ENCODE data around the gene MYRIP.
"Not testable (repeated sequence)": the region's sequence is repeated elsewhere in the genome, so short reads cannot be mapped to it uniquely, and the experiment has no call there.

MYRIP gene

GRCh38 chr3:40045051-40045450, 235.6 kb downstream of the MYRIP start:
- DNase-seq = no peak

DNA sequence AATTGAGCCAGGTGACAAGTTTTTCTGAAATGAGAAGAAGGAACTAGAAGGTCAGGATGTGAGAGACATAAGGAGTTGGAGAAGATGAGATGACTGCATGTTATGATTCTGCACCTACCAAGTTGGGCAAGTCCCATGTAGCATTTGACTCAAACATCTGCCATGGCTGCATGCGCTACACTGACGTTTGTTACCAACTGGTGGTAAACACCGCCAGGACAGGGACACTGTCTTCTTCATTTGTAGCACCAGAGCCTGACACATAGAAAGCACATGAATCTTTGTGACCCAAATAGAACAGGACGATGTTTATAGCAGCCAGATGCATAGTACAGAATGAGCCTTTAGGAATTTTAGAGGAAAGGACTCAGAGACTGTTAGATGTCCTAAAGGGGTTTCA, 236.7 kb downstream of the MYRIP start:
- no peak for DNase-seq

DNA sequence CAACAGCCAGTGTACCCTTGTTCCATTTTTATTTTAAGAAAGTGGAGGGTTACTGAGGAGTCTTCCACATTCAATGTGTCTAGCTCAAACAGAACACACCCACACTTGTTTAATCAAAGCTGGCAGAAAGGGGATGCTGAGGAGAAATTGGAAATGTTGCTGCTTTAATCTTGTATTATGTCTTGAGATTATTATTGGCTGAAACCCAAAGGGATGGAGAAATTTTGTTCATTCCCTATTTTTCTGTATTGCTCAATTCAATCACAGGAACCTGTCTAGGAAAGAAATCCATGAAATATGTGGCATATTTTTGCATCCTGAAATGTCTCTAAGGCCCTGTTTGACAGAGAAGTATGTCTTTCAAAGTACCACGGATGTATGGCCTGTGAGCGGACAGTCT, 238.0 kb downstream of the MYRIP start:
- DNase-seq = no peak

DNA sequence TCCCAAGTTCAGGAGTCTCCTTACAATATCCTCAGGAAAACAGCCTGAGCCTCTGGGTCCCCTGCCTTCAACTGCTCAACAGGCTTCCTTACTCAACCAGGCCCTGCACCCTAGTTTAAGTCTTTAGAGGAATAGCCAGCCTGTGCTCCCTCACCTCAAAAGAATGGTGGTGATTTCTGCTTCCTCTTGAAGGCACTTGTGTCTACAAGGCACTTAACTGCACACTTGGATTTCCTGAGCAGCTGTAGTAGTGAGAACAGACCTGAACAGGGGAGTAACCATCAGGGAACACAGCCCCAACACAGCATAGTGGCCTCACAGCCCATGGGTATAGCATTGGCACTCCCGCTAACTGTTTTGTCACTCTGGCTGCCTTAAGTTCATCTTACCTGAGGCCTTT, 244.3 kb downstream of the MYRIP start:
- no peak for DNase-seq

DNA sequence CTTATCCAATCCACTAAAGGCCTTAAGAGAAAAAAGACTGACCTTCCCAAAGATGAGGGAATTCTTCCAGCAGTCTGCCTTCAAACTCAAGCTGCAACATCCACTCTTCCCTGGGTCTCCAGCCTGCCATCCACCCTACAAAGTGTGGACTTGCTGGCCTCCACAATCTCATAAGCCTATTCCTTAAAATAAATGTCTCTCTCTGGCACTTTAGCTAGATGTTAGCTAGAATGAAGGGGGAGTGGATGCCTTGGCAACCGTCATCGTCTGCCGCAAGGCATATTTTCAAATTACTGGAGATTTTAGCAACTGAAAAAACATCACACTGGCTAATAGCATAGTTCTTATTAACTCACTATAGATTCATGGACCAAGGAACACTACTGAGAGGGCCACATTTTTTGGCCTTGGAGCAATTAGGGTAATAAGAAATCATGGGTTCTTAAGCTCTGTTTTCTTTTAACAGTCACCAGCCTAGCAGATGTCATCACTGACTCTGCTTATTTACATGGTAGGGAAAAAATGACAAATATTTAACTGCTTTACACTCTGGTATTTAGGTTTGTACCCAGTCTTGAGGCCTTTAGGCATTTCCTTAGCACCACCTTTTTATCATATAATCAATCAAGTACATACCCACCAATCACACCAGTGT, 245.3 kb downstream of the MYRIP start:
- no peak for DNase-seq

DNA sequence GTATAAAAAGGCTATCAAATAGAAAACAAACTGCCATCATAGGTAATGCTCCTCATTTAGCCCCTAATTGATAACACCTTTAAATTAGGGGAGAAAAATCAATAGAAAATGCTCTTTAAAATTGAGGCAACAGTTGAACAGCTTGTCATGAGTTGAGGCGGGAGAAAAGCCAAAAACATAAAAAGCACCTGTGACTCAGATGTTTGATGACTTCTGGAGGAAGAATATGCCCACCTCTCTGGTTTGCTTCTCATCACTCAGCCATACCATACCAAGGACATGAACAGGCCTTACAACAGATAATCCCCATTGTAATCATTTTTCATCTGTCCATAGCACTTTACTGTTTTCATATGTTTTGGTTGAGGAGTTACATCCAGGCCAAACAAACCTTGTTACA, 246.0 kb downstream of the MYRIP start:
- no peak for DNase-seq

DNA sequence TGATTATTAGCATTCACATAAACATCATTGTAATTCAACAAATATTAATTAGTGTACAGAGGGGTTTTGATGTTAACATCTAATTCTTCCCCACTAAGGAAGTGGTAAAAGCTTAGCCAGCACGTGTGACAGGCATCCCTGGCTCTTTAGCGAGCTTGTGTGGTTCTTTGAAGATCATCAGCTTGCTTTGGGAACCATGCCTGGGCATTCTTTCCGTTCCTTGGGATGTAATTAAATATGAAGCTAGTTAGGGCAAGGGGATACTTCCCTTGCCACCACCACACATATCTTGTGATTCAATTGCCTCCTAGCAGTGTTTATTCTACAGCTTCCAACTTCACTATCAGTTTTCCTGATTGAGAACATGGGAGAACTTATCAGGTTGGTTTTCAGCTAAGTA, 246.5 kb downstream of the MYRIP start:
- no peak for DNase-seq

- DNase-seq = no peak
Measured at GRCh38 chr3:40057077-40057476, 247.7 kb downstream of the MYRIP start.

DNA sequence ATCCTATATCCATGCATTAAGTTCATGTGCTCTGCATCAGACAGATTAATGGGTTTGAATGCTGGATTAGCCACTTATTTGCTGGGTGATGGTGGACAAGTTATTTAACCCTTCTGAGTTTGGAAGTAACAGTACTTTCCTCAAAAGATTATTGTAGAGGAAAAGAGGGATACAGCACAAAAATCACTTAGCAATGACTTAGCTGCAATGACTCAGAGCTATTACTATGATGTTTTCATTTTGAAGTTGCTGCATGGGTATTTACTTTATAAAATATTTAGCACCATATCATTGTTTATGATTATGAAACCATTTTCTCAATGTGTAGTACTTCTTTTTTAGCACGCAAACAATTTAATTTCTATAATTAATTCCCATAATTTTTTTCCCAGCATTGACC, 248.4 kb downstream of the MYRIP start:
- no peak for DNase-seq

- DNase-seq = no peak
Measured at GRCh38 chr3:40068636-40069035, 259.2 kb downstream of the MYRIP start.

DNA sequence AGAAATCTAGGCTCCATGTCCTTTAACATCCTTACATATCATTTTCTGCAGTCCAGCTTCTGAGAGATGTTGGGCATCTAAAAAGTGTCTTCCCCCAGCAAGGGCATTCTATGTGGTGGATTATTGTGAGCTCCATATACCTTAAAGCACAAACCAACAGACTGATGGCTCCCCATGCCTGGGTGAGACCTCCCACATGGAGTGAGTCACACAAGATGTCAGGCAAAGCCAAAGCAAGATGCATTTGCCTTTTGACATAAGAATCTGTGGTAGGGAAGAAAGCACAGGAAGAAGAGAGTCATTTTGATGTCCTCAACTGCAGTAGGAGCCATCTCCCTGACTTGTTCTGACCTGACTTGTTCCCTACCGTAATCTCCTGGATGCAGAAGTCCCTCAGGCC, 261.4 kb downstream of the MYRIP start:
- DNase-seq = no peak

- no peak for DNase-seq
Measured at GRCh38 chr3:40071683-40072238, 262.4 kb downstream of the MYRIP start.

GRCh38 chr3:40073310-40074007, 264.1 kb downstream of the MYRIP start:
- no peak for DNase-seq

DNA sequence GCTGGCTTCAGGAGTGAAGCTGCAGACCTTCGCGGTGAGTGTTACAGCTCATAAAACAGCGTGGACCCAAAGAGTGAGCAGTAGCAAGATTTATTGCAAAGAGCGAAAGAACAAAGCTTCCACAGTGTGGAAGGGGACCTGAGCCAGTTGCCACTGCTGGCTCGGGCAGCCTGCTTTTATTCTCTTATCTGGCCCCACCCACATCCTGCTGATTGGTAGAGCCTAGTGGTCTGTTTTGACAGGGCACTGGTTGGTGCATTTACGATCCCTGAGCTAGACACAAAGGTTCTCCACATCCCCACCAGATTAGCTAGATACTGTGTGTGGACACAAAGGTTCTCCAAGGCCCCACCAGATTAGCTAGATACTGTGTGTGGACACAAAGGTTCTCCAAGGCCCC, 267.7 kb downstream of the MYRIP start:
- DNase-seq = not testable (repeated sequence)

DNA sequence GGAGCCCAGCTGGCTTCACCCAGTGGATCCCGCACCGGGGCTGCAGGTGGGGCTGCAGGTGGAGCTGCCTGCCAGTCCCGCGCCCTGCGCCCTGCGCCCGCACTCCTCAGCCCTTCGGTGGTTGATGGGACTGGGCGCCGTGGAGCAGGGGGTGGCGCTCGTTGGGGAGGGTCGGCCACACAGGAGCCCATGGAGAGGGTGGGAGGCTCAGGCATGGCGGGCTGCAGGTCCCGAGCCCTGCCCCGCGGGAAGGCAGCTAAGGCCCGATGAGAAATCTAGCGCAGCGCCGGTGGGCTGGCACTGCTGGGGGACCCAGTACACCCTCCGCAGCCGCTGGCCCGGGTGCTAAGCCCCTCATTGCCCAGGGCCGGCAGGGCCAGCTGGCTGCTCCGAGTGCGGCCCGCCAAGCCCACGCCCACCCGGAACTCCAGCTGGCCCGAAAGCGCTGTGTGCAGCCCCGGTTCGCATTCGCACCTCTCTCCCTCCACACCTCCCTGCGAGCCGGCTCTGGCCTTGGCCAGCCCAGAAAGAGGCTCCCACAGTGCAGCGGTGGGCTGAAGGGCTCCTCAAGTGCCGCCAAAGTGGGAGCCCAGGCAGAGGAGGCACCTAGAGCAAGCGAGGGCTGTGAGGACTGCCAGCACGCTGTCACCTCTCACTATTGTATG, 268.6 kb downstream of the MYRIP start:
- not testable (repeated sequence) for DNase-seq

DNA sequence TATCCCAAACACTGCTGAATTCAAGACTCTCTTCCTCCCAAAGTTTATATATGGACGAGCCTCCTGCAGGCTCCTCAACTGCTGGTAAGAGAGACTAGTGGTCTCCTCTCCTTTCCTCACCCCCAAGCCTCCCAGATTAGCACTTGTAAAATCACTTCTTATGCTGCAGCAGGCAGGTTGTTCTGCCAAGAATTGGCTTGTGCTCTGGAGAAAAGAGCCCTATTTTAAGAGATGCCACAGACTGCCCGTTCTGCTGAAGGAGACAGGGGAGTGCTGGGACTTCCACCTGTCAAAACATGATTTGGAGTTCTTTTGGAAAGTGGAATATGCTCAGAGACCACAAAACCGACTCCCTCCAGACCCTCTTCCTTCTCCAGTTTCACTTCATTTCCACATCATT, 269.2 kb downstream of the MYRIP start:
- no peak for DNase-seq

- no peak for DNase-seq
Measured at GRCh38 chr3:40079203-40079846, 269.9 kb downstream of the MYRIP start.

GRCh38 chr3:40079847-40080240, 270.4 kb downstream of the MYRIP start:
- no peak for DNase-seq

DNA sequence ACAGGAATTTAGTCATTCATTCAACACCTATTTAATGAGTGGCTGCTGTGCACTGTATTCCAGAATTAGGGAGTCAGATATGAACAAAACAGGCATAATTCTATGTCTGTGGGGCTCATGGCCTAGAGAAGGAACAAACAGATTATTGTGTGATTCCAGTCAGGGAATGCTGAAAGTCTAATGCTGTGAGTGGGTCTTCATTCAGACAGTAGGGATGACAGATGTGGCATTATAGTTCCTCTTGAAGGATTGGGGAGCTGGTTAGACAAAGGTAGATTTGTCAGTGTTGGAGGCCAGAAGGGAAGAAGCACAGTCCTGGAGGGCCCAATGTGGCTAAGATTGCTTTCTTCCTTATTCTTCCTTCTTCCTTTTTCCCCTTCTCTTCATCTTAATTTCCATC, 273.7 kb downstream of the MYRIP start:
- no peak for DNase-seq

GRCh38 chr3:40084424-40084823, 275.0 kb downstream of the MYRIP start:
- not testable (repeated sequence) for DNase-seq

- no peak for DNase-seq
Measured at GRCh38 chr3:40086890-40087883, 277.8 kb downstream of the MYRIP start.

All from inflammatory macrophage (primary cell).